ENCODE results near the gene PCSK4.
A peak's percentile ranks its signal among the peaks of the same experiment; 100 is the strongest.

PCSK4 gene

DNA sequence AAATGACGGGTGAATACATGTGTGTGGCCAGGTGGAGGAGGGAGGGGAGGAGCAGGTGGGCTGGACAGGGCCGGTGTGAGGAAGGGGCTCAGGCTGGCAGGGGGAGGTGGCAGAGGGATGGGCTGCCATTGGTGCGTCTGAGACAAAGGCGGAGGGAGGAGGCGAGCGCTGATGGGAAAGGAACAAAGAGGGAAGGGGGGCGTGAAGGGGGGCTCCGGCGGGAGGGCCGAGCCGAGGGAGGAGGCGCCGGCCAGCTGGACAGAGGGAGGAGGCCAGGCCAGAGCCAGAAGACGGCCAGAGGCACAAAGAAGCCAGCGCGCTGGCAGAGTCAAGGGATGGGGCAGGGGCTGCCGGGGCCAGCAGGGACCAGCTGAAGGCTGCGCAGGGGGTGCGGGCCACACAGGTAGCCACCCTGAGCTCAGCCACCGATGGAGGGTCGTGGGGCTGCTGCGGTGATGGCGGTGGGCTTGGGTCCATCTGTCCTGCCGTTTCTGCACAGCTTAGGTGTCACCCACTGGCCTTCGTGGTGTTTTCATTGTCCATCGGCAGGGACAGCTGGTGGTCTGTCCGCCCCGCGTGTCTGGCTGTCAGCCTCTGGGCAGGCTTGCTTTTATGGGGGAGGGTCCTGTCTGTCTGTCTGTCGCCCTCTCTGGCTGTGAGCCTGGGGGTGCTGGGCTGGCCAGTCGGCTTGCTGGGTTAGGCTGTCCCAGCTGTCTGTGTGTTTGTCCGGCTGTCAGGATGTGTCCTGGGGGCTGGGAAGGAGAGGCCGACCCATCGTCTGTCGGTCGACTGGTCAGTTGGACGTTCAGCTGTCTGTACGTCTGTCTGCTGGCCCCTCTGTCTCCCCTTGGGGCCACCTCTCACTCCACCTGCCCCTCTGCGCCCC, 38.0 kb downstream of the PCSK4 start:
- TF ChIP-seq, protein P1, sequence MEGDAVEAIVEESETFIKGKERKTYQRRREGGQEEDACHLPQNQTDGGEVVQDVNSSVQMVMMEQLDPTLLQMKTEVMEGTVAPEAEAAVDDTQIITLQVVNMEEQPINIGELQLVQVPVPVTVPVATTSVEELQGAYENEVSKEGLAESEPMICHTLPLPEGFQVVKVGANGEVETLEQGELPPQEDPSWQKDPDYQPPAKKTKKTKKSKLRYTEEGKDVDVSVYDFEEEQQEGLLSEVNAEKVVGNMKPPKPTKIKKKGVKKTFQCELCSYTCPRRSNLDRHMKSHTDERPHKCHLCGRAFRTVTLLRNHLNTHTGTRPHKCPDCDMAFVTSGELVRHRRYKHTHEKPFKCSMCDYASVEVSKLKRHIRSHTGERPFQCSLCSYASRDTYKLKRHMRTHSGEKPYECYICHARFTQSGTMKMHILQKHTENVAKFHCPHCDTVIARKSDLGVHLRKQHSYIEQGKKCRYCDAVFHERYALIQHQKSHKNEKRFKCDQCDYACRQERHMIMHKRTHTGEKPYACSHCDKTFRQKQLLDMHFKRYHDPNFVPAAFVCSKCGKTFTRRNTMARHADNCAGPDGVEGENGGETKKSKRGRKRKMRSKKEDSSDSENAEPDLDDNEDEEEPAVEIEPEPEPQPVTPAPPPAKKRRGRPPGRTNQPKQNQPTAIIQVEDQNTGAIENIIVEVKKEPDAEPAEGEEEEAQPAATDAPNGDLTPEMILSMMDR (IDR thresholded peaks at IDR 0.05; ENCODE audit: extremely low read depth, missing control alignments), result no peak
- DNase-seq (ENCODE audit: low spot score), result no peak

- no peak for DNase-seq (ENCODE audit: low spot score)
- TF ChIP-seq, protein P1 (IDR thresholded peaks at IDR 0.05; ENCODE audit: extremely low read depth, missing control alignments), result no peak
These were observed 39.1 kb downstream of the PCSK4 start for GRCh38 chr19:1450735-1451731.

DNA sequence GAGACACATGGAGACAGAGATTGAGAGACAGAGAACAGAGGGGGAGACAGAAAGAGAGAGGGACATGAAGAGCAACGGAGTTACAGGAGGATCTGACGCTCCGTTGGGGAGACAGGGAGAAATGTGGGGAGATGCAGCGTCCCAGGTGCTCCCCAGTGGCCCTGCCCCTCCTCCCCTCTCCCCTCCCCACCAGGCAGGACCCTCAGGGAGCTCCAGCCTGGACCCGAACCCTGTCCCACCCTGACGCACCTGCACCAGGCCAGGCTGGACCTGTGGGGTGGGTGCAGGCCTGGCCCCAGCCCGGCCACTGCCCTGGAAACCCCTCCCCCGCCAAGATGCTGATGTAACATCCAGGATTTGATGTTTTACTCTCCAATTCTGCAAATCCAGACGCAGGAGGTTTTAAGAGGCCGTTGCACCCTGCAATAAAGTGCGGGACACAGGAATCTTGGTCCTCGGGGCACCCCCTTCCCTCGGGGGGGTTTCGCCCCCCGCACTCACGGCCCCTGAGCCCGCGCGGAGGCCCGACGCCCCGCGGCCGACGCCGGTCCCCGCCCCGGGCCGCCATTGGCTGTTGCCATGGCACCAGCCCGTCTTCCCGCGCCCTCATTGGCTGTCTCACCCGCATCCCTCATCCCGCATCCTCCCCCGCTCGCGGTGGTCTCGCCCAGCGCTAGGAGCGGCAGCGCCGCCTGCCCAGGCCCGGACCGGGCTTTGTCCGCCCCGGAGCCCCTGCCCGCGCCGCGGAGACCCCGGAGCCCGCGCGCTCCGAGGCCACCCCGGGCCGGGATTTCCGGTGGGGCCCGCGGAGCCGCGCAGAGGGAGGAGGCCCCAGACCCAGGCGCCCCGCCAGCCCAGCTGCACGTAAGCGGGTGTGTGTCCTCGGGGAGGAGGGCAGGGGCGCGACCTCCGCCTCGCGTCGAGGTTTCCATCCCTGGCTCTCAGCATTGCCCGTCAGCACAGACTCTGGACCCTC, 40.4 kb downstream of the PCSK4 start, which contains the start of gene APC2:
Gene APC2, plus strand, starts transcription at position 655 of the 976 bp plus-strand sequence. CDS start 2,881 bp downstream, outside the sequence.
- peak; percentile 81 for DNase-seq (ENCODE audit: low spot score)
- TF ChIP-seq, protein P1 (IDR thresholded peaks at IDR 0.05; ENCODE audit: extremely low read depth, missing control alignments), result no peak

DNA sequence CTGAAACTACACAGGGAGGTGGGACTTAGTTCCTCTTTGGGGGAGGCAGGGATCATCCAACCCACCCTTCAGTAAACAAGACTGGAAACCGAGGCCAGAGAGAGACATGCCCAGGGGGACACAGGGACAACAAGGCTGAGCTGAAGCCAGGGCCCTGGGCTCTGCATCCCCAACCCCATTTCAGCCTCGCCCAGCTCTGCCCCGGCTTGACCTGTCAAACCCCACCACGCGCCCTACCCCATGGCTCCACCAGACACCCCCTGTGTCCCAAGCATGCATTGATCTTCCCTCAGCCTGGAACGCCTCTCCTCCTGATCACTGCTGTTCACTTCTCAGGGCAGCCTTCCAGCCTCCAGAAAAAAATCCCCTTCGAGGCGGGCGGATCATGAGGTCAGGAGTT, 42.2 kb downstream of the PCSK4 start:
- TF ChIP-seq, protein P1 (IDR thresholded peaks at IDR 0.05; ENCODE audit: extremely low read depth, missing control alignments), result no peak
- DNase-seq (ENCODE audit: low spot score), result no peak

DNA sequence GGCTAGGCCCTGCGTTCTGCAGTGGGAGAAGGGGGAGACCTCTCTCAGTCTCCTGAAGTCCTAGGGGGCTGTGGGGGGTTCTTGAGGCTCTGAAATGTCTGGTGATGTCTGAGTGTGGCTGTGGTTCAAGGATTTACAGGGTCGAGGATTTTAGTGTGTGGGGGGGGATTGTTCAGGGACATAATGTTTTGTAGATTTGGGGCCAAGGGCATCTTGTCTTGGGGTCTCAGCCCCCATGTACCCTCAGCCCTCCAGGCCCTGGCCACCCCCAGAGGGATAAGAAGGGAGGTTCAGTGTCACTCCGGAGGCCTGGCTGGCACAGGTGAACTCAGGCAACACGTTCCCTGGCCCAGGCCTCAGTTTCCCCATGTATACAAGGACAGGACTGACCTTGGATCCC, 42.6 kb downstream of the PCSK4 start:
- TF ChIP-seq, protein P1 (IDR thresholded peaks at IDR 0.05; ENCODE audit: extremely low read depth, missing control alignments), result no peak
- no peak for DNase-seq (ENCODE audit: low spot score)

- no peak for DNase-seq (ENCODE audit: low spot score)
- TF ChIP-seq, protein P1 (IDR thresholded peaks at IDR 0.05; ENCODE audit: extremely low read depth, missing control alignments), result no peak
These were observed 43.3 kb downstream of the PCSK4 start for GRCh38 chr19:1446713-1447481.

Data from GM20000 (cell line).